Activated CD8-positive, alpha-beta memory T cell treated with anti-CD3 and anti-CD28 coated beads for 36 hours (primary cell): ENCODE data around the gene NACC2. TPM values are rescaled to one million over a fixed set of nuclear protein-coding genes. Genes with fewer than 3 reads are reported as not detected.

Source experiments
- CTCF ChIA-PET: fragments of 350-600 bp; sonication (Branson Sonifier 250); formaldehyde crosslinking; loops from one replicate; lab custom pipeline; 2021; ENCODE audit warnings: antibody characterized with exemption; lab: Charles Lee
- POLR2A ChIA-PET: fragments of 350-600 bp; sonication (Branson Sonifier 250); formaldehyde crosslinking; loops from one replicate; lab custom pipeline; 2021; ENCODE audit warnings: antibody characterized with exemption; lab: Charles Lee
- total RNA-seq, 2 experiments: library from RNA; stranded (reverse); gene quantifications; one replicate each; pipeline ENCODE4 v1.2.3, GENCODE V29; 2021

The NACC2 gene
- total RNA-seq, 2 experiments from 2014 or later = 8.4 to 8.5 TPM

GRCh38 chr9:136132512-136133050 lies 37.5 kb upstream of the NACC2 start:
- CTCF ChIA-PET = interaction anchor here (0.8 kb wide), 1 partner anchor 165 kb away, joined by 3 read pairs; no protein-coding TSS in a partner anchor
- POLR2A ChIA-PET = no interaction called here

DNA sequence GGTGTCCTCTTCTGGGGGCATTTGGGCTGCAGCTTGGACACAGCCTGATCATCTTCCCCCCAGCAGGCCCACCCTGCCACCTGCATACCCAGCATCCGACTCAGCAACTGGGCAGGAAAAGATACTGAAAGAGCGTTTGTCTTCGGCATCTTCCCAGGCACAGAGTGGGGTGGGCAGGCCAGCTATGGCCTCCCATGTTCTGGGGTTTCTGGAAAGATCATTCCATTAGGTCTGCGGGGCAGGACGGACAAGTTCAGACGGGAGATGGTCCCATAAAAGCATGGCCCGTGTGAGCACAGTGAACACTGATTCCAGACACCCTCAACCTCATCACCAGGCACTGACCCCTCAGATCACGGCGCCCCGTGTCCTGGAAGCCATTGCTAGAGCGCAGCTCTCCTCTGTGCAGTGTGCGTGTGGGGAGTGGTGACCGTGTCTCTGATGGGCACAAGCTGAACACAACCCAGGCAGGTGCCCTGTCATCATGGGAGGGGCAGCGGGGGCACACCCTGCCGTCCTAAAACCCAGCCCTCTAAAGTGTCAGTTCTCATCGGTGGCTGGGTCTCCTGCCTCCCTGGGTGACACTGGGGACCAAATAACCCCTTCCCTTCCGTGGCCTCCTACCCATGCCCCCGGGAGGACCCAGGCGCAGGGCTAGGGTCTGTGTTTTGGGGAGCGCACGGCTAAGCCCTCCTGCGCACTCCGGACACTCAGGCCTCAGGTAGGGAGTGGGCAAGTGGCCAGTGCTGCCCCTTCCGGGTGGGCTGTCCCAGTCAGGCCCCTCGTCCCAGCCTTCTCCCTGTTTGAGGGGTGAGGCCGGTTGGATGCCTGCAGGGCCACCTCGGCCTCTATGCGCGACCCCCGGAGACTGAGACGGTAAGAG lies 36.8 kb upstream of the NACC2 start:
- ChIA-PET POLR2A (no interaction called here), CTCF (no interaction called here)

DNA sequence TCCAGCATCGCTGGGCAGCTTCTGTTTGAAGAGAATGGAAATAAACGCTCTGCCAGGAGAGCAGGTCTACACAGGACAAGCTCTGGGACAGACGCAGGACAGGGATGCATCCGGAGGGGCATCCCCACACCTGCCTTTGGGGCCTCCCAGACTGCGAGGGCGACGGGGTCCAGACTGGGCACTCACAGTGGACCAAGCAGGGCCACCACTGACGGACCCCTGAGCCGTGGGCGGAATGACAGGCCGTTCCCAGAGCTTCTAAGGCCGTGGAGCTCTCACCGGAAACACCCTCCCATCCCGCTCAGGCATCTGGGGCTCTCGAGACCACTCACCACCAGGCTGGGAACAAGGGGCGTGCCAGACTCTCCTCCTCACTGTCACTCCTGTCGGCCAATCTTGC lies 34.1 kb upstream of the NACC2 start:
- POLR2A ChIA-PET = no interaction called here
- CTCF ChIA-PET = no interaction called here

DNA sequence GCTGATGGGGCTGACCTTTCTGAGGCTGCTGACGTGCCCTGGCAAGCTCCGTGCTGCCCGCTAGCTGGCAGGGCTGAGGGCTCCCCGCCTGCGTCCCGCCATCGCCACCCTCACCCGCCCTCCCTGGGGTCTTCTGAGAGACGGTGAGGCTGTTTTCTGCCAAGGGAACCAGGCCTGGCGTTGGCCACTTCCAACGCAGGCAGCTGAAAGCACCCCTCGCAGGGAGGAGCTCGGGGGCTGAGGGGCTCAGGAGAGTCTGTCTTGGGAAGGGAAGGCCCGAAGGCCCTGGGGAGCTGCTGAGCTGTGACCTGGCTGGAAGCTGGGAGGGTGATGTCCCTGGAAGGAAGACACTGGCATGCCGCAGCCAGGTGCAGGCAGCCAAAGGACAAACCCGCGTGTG lies 33.3 kb upstream of the NACC2 start:
- POLR2A ChIA-PET = no interaction called here

DNA sequence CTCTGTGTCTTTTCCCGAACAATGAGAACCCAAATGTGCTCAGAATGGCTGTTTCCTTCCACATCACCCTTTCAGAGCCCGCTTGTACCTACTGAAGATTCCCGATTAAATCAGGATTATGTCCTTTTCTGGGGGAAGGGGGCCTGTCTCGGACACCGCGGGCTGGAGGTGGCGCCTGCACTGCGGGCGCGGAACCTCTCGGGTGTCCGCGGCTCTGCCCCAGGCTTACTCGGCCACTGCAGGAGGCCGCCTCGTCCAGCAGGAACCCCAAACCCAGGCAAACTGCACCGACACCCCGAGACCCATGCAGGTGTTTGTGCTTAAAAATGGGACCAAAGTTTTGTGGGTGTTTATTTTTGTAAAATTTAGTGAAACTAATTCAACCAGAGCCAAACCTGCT lies 32.2 kb upstream of the NACC2 start:
- POLR2A ChIA-PET = no interaction called here
- CTCF ChIA-PET = no interaction called here

More for the DNA sequence above, 33.3 kb upstream of the NACC2 start:
- CTCF ChIA-PET = no interaction called here

GRCh38 chr9:136124976-136125692 lies 30.0 kb upstream of the NACC2 start:
- CTCF ChIA-PET = interaction anchor here (4.9 kb wide), 1 partner anchor 158 kb away, joined by 51 read pairs; no protein-coding TSS in a partner anchor
- POLR2A ChIA-PET = no interaction called here

GRCh38 chr9:136122425-136123383 lies 27.6 kb upstream of the NACC2 start:
- ChIA-PET CTCF (interaction anchor here (0.6 to 4.9 kb wide), 24 partner anchors 8 to 286 kb away, joined by 3 to 51 read pairs (median 3); no protein-coding TSS in a partner anchor), POLR2A (no interaction called here)

- ChIA-PET CTCF (interaction anchor here (0.9 to 4.9 kb wide), 11 partner anchors 11 to 221 kb away, joined by 3 to 51 read pairs (median 9); no protein-coding TSS in a partner anchor), POLR2A (no interaction called here)
These were observed 26.7 kb upstream of the NACC2 start for GRCh38 chr9:136121801-136122200.

- ChIA-PET CTCF (interaction anchor here (1.1 to 4.9 kb wide), 5 partner anchors 11 to 154 kb away, joined by 3 to 51 read pairs (median 4); no protein-coding TSS in a partner anchor), POLR2A (no interaction called here)
These were observed 25.4 kb upstream of the NACC2 start for GRCh38 chr9:136120438-136120844.

GRCh38 chr9:136119883-136120393 lies 24.8 kb upstream of the NACC2 start:
- ChIA-PET CTCF (interaction anchor here (0.7 to 1.8 kb wide), 6 partner anchors 10 to 153 kb away, joined by 3 to 4 read pairs (median 3); no protein-coding TSS in a partner anchor), POLR2A (no interaction called here)

DNA sequence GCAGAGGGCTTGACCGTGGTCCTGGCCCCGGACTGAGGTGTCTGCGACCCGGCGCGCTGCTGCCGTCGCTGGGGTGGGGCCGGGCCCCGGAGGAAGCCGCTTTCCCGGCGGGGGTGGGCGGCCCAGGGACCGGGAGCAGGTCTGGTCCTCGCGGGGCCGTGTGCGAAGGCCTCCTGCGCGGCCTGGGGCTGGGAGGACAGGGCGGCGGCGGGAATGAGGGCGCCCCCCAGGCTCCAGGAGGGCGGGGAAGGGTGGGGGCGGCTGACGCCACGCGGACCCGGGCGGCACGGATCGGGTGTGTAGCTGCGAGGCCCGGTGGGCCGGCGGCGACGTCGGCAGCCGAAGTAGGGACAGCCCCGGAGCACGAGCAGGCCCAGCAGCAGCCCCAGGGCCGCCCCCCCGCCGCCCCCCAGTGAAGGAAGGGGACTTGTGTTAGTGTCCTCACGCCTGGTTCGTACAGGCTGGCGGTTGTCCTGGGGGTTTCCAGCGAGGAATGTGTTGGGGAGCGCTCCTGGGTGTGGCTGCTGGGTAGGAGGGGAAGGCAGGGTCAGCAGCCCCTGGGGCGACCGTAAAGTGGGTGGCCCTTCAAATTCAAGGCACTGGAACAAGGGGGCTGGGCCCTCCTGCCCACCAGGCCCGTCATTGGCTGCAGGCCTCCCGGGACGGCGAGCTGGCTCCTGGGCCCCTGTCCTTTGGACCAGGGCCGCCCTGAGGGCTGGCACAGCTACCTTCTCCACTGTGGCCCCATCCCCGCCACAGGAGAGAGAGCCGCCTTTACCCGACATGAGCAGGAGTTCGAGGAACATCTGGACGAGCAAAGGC lies 24.2 kb upstream of the NACC2 start:
- CTCF ChIA-PET = interaction anchor here (0.7 to 1.8 kb wide), 5 partner anchors 15 to 152 kb away, joined by 3 to 4 read pairs (median 3); no protein-coding TSS in a partner anchor
- POLR2A ChIA-PET = interaction anchor here (0.6 to 2.4 kb wide), 3 partner anchors 10 to 30 kb away, joined by 3 to 12 read pairs (median 9); partner anchors contain the start of gene NACC2

DNA sequence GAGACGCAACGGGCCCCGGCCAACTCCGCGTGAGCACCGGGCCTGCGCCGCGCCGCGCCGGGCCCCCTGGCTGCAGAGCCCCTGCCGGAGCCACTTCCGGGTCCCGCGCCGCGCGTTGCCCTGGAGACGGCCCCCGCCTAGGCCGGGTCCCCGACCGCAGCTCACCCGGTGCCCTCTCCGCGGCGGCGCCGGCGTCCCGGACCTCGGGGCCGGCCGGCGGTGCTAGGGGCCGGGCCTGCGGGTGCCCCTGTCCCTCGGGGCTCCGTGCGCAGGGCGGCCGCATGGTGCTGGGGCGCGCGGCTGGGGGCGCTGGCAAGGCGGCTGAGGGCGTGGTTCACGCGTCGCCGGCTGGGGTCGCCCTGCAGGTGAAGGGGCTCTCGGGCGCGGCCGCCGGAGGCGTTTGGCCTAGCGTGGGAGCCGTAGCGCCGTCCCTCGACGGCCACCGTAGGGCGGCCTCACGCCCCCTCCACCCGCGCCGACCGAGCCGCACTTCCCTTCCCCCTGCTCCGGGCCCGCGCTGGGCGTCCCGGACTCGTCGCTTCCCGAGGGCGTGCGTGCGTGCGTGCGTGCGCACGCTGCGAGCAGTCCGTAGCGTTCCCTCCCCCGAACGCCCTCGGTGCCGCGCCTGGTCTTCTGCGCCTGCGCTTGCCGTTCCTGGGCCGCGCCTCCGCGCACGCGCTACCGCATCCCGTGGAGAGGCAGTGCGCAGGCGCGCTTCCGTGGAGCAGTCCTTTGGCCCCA lies 23.4 kb upstream of the NACC2 start, which contains the start of gene TMEM250:
Gene TMEM250 (minus strand): TSS at position 556 of the 741 bp plus-strand sequence. CDS start 1,975 bp downstream, outside the sequence.
- CTCF ChIA-PET = interaction anchor here (0.8 to 1.4 kb wide), 6 partner anchors 9 to 150 kb away, joined by 3 to 7 read pairs (median 3); partner anchors contain the start of gene NACC2
- POLR2A ChIA-PET = interaction anchor here (0.6 to 2.4 kb wide), 7 partner anchors 9 to 244 kb away, joined by 3 to 12 read pairs (median 3); partner anchors contain the start of genes NACC2 and UBAC1

- CTCF ChIA-PET = interaction anchor here (0.8 to 1.4 kb wide), 5 partner anchors 9 to 27 kb away, joined by 3 to 7 read pairs (median 3); partner anchors contain the start of gene NACC2
- POLR2A ChIA-PET = interaction anchor here (0.6 to 2.4 kb wide), 6 partner anchors 9 to 245 kb away, joined by 3 to 12 read pairs (median 4); partner anchors contain the start of genes NACC2 and UBAC1
These were observed 22.8 kb upstream of the NACC2 start for GRCh38 chr9:136117916-136118319.

GRCh38 chr9:136117291-136117915 lies 22.3 kb upstream of the NACC2 start:
- CTCF ChIA-PET = interaction anchor here (0.8 to 1.4 kb wide), 5 partner anchors 8 to 27 kb away, joined by 3 to 7 read pairs (median 3); partner anchors contain the start of gene NACC2

DNA sequence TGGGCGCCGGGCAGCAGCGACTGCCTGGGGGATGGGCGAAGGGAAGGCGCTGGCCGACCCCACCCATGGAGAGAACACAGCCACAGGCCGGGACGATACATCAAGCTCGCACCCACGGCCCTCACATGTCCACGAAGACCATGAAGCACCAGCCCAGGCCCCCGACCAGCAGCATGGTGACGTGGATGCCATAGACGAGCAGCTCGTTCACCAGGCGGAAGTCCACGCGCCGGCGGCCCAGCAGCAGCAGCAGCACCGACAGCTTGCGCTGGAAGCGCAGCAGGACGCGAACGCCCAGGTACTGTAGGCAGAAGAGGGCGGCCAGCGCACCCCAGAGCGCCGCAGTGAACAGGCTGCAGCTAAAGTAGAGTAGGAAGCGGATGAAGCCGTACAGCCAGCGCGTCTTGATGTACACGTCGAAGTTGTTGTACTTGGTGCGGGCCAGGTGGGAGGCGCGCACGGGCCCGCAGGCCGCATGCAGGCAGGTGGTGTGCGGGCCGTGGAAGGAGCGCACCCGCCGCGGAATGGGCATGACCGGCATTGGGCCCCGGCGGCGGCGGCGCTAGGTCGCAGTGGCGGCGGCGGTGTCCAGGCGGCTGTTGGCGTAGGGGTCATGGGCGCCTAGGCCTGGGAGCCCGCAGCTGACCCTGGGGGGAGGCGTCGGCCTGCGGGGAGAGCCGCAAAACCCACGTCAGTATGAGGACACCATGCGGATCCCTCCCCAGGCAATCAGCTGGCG lies 21.4 kb upstream of the NACC2 start:
- POLR2A ChIA-PET = no interaction called here

More at GRCh38 chr9:136117291-136117915, 22.3 kb upstream of the NACC2 start:
- POLR2A ChIA-PET = interaction anchor here (1.0 to 2.4 kb wide), 5 partner anchors 8 to 245 kb away, joined by 3 to 12 read pairs (median 4); partner anchors contain the start of genes NACC2 and UBAC1

More for the DNA sequence above, 21.4 kb upstream of the NACC2 start:
- CTCF ChIA-PET = no interaction called here
